MM.1S (cell line): ENCODE results near the gene NMRK1.

Experiments
- EZH2 ChIP-seq: fragments of 300-600 bp; sonication (generic); optimal IDR thresholded peaks from 2 replicates; pipeline ENCODE3; 2017; ENCODE audit warnings: low read depth, mild to moderate bottlenecking, antibody characterized with exemption, low read length, mixed read lengths
- EZH2phosphoT487 ChIP-seq: fragments of 300-600 bp; sonication (generic); IDR thresholded peaks from 2 replicates; pipeline ENCODE4 v1.6.1; 2018; ENCODE audit warnings: antibody characterized with exemption, low read length
- TF ChIP-seq, protein P1 (sequence below): fragments of 300-600 bp; sonication (generic); IDR thresholded peaks from 2 replicates; pipeline ENCODE4 v1.5.1; 2016; ENCODE audit warnings: antibody characterized with exemption, low read length, mixed read lengths

DNA sequence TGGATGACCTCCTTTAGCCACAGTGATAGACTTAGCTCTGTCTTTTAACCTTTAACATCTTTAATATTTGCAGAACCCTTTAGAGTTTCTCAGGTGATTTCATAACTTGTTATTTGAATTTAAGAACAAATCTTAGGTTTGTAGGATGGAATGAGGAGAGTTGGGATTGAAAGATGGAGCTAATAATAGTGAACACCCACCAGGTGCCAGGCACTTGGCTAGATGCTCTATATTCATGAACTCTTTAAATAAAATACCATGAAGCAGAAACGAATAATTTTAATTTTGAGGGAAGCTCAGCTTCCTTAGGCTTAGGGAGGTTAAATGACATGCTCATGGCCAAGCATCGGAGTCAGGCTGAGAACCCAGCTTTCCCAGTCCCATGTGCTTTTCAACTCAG lies 40.4 kb downstream of the NMRK1 start:
- TF ChIP-seq, protein P1, sequence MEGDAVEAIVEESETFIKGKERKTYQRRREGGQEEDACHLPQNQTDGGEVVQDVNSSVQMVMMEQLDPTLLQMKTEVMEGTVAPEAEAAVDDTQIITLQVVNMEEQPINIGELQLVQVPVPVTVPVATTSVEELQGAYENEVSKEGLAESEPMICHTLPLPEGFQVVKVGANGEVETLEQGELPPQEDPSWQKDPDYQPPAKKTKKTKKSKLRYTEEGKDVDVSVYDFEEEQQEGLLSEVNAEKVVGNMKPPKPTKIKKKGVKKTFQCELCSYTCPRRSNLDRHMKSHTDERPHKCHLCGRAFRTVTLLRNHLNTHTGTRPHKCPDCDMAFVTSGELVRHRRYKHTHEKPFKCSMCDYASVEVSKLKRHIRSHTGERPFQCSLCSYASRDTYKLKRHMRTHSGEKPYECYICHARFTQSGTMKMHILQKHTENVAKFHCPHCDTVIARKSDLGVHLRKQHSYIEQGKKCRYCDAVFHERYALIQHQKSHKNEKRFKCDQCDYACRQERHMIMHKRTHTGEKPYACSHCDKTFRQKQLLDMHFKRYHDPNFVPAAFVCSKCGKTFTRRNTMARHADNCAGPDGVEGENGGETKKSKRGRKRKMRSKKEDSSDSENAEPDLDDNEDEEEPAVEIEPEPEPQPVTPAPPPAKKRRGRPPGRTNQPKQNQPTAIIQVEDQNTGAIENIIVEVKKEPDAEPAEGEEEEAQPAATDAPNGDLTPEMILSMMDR, result no peak
- TF ChIP-seq EZH2phosphoT487 (no peak), EZH2 (no peak)
